ENCODE results near the gene DENND1A.

- TF ChIP-seq POLR2A (IDR thresholded peaks at IDR 0.05; ENCODE audit: low read length) (no peak), CTCF (IDR thresholded peaks at IDR 0.05) (no peak), E2F6 (IDR thresholded peaks at IDR 0.05; ENCODE audit: borderline replicate concordance, low read depth) (no peak)
Observed at GRCh38 chr9:123435471-123435870, 494.5 kb downstream of the DENND1A start.
